COR-L47 (cell line): Measurements from ENCODE around the gene PSD.

Experiments
- DNase-seq: peaks from one replicate; lab custom pipeline; 2025; lab: John Stamatoyannopoulos, UW

The PSD gene

GRCh38 chr10:102438374-102438773 lies 19.8 kb upstream of the PSD start:
- no peak for DNase-seq

DNA sequence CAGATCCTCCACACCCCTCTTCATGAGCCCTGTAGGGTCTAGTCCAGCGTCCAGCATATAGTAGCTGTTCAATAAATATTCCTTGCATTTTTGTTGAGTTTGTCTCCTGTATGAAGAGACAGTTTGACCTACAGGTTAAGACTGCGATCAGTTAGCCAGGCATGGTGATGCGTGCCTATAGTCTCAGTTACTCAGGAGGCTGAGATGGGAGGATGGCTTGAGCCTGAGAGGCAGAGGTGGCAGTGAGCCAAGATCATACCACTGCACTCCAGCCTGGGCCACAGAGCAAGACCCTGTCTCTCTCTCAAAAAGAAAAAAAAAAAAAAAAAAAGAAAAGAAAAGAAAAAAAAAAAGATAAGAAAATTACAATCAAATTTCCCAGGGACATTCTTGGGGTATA lies 18.9 kb upstream of the PSD start:
- no peak for DNase-seq

GRCh38 chr10:102436312-102436711 lies 17.7 kb upstream of the PSD start:
- DNase-seq, result no peak

DNA sequence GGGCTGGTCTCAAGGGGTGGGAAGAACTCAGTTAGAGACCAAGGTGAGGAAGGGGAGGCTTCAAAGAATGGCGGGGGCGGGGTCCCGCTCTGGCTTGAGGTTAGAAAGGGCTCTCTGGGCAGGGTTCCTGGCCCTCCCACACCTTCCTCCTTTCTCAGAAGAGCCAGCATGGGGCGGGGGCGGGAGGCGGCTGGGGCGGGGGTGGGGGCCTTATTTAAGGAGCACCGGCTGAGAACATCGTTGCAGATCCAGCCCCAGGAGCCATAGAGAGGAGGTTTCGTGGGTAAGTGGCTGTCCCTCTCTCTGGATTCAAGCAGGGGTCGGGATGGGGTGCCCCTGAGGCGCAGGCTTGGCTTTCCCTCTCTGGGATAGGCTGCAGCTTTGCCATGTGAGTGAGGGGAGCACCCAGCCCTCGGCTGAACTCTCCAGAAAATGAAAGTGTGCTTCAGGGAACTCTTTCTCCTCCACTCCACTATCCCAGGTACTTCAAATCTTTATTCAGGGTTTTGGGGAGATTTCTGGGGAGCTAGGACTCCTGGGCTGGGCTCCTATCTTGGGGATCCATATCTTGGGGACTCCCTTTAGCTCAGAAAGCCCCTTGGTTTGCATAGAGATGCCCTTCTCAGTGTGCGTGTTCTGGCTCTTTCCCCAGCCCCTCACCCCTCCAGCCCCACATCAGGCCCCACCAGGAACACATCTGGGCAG lies 17.1 kb upstream of the PSD start:
- DNase-seq, result no peak

DNA sequence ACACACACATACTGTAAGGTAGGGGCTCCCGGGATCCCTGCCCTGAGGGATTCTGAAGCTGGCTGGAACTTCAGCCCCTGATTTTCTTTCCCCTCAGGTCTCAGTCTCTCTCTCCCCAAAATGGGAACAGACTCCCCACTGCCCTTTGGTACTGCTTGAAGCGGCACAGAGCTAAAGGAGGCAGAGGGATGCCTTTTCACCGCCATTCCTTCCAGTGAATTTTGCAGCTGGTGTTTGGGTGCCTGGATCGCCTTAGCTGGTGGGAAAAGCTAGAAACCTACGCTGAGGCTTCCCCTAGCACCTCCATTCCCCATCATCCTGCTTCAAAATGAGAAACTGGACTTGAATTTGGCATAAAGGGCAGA lies 16.5 kb upstream of the PSD start:
- DNase-seq, result no peak

GRCh38 chr10:102434394-102435132 lies 16.0 kb upstream of the PSD start:
- no peak for DNase-seq

DNA sequence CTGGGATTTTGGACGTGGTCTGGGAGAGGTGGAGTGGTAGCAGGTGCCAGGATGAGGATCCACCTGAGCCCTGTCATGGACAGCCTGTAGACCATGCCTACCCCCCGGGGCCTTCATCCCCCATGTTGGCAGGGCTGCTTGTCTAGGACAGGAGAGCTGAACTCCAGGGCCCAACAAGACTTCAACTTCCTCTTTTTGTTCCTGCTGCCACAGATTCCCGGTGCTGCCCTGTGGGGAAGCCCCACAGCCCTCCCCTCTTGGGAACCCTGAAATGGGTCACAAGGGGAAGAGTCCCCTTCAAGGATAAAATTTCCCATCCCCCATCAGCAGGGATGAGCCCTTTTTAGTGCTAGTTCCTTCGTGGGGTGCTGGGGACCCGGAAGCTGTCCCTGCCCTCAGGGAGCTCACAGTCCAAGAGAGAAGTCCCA lies 15.0 kb upstream of the PSD start:
- DNase-seq, result no peak

DNA sequence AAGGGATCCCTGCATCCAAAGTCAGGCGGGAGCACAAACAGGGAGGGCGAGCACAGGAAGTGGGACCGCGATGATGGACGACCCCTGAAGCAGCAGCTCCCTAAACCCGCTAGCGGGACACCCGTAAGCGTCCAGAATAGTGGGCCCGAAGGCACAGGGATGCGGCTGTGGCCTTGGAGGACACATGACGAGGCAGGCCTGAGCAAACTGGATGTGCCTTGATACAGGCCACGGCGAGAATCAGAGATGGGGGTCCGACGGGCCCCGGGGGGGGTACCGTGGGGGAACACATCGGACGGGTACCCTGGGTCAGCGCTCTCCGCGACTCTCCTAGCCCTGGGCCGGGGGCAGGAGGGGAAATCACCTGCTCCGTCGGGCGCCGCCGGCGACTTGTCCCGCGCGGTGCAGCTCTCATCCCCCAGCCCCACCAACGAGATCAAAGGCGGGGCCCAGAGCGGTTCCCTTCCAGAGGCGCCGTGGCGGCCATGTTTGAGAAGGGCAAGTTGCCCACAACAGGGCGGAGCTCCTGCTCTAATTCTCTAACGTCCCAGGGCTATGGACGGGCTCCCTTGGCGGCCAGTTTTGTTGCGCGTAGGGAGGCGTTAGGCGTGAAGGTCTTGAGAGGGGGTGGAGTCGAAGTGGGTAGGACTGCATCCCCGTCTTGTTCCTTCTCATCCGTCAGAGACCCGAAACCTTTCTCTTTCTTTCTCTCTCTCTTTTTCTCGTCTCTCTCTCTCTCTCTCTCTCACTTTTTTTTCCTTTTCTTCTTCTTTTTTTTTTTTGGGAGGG lies 13.8 kb upstream of the PSD start, which contains the start of gene CUEDC2:
Gene CUEDC2, minus strand, starts transcription at position 413 of the 789 bp plus-strand sequence. CDS start 7,386 bp downstream, outside the sequence.
- DNase-seq, result peak; percentile 81

- DNase-seq, result no peak
Measured at GRCh38 chr10:102431452-102432124, 13.0 kb upstream of the PSD start.

- DNase-seq, result no peak
Measured at GRCh38 chr10:102429468-102429867, 10.9 kb upstream of the PSD start.

DNA sequence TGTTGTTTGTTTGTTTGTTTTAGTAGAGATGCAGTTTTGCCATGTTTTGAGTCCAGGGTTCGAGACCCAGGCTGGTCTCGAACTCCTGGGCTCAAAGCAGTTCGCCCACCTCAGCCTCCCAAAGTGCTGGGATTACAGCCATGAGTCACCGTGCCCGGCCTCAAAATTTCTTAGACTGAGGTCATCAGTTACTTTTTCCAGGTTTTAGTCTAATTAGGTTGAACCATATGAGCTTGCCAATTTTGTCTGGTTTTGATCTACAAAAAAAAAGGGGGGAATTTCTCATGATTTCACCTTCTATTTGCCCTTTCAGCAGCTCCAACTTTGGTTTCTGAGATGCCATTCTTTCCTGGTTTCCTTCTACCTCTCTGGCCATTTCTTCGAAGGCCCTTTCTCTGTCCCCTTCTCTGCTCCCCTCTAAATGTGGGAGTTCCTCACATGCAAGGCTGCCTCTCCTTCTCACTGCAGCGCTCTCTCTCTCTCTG lies 8.3 kb upstream of the PSD start:
- DNase-seq, result no peak

- DNase-seq, result no peak
Measured at GRCh38 chr10:102425444-102425843, 6.9 kb upstream of the PSD start.

DNA sequence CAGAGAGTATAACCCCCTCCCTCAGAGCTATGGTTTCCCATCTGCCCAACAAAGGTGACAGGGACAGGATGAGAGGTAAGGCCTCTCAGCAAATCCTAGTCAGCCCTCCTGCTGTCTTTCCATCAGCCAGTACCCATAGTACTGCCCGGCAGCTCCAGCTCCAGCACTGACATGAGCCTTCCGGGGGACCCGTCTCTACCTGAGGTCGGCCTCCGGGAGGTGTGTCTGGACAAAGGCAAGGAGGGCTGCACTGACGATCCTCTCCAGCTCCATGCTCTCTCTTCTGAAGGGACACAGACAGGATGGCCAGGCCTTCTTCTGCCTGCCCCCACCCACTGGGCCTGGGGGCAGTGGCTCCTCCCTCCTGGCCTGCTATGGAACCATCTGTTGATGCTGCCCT lies 6.3 kb upstream of the PSD start:
- no peak for DNase-seq

DNA sequence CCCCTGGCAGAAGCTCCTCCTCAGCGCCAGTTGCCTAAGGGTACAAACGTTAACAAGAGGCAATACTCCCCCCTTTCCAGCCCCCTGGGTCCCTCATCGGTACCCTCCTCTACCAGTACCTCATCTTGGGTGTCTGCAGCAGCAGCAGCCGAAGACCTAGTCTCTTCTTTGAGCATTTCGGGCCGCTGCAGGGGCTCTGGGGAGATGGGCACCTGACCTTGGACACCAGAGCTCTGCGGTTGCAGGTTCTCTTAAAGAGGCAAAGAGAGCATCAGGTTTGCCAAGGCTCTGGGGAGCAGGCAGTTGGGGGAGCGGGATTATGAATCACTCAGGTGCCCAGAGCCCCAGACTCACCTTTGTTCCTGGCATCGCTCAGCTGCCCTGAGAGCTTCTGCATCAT lies 5.6 kb upstream of the PSD start:
- no peak for DNase-seq

- no peak for DNase-seq
Measured at GRCh38 chr10:102423372-102423968, 4.9 kb upstream of the PSD start.

DNA sequence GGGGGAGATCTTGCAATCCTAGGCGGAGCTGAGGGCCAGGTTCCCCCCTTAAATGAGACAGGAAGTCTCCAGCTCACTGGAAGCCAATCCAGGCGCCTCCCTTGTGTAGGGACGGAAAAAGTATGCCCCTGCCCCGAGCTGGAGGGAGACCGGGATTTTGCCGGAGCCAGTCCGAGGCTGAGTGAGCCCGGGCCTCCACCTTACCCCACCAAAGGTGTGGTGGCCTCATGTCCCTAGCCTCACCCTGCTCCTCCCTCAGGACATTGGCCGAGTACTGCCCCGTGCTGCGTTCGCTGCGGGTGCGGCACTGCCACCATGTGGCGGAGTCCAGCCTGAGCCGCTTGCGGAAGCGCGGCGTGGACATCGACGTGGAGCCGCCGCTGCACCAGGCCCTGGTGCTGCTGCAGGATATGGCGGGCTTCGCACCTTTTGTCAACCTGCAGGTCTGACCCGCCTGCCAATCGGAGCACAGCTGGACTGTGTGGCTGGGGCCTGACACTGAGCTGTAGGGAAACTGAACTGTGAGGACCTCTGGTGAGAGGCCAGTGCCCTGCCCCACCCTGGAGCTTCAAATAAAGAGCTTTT lies 4.1 kb upstream of the PSD start:
- no peak for DNase-seq

DNA sequence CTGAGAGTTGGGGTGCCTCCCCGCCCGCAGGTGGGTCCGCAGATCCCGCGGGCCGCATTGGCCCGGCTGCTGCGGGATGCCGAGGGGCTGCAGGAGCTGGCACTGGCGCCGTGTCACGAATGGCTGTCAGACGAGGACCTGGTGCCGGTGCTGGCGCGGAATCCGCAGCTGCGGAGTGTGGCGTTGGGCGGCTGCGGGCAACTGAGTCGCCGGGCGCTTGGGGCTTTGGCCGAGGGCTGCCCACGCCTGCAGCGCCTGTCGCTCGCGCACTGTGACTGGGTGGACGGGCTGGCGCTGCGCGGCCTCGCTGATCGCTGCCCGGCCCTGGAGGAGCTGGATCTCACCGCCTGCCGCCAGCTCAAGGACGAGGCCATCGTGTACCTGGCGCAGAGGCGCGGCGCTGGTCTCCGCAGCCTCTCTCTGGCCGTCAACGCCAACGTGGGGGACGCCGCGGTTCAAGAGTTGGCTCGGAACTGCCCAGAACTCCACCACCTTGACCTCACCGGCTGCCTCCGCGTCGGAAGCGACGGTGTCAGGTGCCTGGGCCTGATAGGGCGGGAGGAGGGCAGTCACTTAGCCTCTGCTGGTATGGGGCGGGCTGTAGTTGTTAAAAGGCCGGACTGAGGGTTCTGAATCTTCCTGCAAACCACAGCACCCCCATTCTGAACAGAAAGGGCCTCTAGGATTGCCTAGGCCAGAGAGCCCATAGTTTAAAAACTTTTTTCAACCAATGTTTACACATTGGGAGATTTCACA lies 3.4 kb upstream of the PSD start:
- no peak for DNase-seq

DNA sequence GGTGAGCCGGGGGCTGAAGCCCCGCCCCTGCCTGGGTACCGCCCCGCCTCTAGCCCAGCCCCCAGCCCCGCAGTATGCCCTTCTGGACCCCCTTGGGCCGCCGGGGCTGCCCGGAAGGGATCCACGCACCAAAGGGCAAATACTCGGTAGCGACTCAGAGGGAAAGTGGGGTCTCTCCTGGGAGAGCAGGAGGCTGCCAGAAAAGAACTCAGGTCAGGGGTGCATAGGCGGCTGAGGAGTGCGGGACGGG lies 2.8 kb upstream of the PSD start:
- no peak for DNase-seq

DNA sequence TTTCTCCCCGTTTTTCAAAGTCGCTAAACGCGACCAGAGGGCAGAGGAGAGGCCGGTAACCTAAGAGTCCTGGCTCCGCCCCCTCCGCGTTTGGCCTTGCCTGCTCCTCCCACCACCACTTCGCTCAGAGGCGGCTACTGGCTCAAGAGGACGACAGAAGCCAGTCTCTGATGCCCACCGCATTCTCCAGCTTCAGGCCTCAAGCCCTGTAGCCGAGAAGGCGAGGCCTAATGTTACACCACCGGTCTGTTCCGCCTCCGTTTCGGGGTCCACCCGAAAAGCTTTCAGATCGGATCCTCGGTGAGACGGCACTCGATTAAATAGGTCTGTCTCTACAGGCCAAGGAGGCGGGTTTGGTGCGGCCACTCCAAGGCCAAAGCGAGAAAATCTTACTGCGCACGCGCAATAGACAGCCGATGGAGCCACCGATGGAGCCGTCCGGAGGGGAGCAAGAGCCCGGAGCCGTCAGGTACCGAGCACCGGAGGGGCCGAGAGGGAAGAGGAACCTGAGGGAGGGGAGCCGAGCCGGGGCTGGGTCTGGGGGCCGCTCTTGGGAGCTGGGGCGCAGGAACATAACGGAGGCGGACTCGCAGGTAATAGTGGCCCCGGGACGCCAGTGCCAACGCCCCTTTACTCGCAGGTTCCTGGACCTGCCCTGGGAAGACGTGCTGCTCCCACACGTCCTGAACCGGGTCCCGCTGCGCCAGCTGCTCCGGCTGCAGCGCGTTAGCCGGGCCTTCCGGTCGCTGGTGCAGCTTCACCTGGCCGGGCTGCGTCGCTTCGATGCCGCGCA lies 2.3 kb upstream of the PSD start, which contains the start of gene FBXL15:
Gene FBXL15, plus strand, starts transcription at position 123 of the 793 bp plus-strand sequence. Its CDS starts 294 bp downstream, at position 417.
- peak; percentile 89 for DNase-seq

DNA sequence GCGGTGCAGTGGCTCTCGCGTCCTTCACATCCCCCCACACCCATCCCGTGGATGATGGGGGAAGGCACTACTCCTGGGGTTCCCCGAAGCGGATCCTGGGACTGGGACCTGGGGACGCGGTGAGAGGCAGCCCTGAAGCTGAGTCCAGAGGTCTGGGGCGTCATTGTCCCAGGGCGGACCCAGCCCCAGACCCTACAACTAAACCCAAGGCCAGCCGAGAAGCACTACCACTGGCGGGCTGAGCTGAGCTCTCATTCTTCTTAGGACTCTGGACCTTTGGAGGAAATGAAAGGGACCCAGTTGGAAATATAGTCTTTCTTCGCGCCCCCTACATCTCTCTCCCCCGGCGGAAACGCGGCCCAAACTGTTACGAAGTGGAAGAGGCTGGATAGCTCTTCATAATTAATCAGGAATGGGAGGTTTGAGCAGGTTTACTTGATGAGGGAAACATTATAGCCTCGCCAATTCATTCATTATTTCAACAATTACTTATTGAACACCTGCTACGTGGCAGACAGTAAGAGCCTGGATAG lies 1.7 kb upstream of the PSD start:
- DNase-seq, result no peak
